Liver (tissue), 9 donors: ENCODE measurements around the gene AFM. TPM values are rescaled to one million over a fixed set of nuclear protein-coding genes. Genes with fewer than 3 reads are reported as not detected.

ENCODE experiments used
- DNase-seq: peaks from one replicate; pipeline ENCODE4 v3.0.0-alpha.2; 2017; ENCODE audit warnings: low spot score
- H3K27ac ChIP-seq, 2 donors: one replicate each; pipeline ENCODE4 v1.7.0; 2013; ENCODE audit warnings: inconsistent platforms in 2 of 2, low read length in 2 of 2, control low read depth in 1 of 2, low read depth in 1 of 2, mild to moderate bottlenecking in 1 of 2
- H3K27me3 ChIP-seq, 4 donors: one replicate each; pipeline versions ENCODE4 v1.6.1 to v1.7.0; 2013; ENCODE audit warnings: low read length in 3 of 4, inconsistent platforms in 1 of 4, mild to moderate bottlenecking in 1 of 4, moderate library complexity in 1 of 4; ENCODE audit not compliant: control insufficient read depth in 4 of 4, insufficient read depth in 4 of 4
- H3K36me3 ChIP-seq, 4 donors: one replicate each; pipeline versions ENCODE4 v1.6.1 to v1.7.0; 2013; ENCODE audit warnings: low read length in 3 of 4, mild to moderate bottlenecking in 3 of 4, low read depth in 1 of 4, moderate library complexity in 1 of 4; ENCODE audit not compliant: control insufficient read depth in 4 of 4, insufficient read depth in 3 of 4
- H3K4me1 ChIP-seq, 4 donors: one replicate each; pipeline versions ENCODE4 v1.6.1 to v1.7.0; 2013; ENCODE audit warnings: low read length in 3 of 4, mild to moderate bottlenecking in 3 of 4, moderate library complexity in 1 of 4; ENCODE audit not compliant: control insufficient read depth in 4 of 4, insufficient read depth in 4 of 4
- H3K4me3 ChIP-seq, 3 donors: one replicate each; pipeline versions ENCODE4 v1.6.1 to v1.7.0; 2013; ENCODE audit warnings: low read length in 3 of 3, control low read depth in 1 of 3, low read depth in 1 of 3, mild to moderate bottlenecking in 1 of 3
- H3K9ac ChIP-seq, 2 donors: one replicate each; pipeline ENCODE4 v1.7.0; 2013; ENCODE audit warnings: low read length in 2 of 2, mild to moderate bottlenecking in 2 of 2, moderate library complexity in 2 of 2, control low read depth in 1 of 2, low read depth in 1 of 2
- H3K9me3 ChIP-seq, 4 donors: one replicate each; pipeline versions ENCODE4 v1.6.1 to v1.7.0; 2013; ENCODE audit warnings: low read length in 3 of 4; ENCODE audit not compliant: control insufficient read depth in 4 of 4
- EGR1 ChIP-seq, 2 donors: IDR thresholded peaks; 2 replicates each; pipeline ENCODE4 v1.6.1; 2016 to 2018; ENCODE audit warnings: antibody characterized with exemption in 2 of 2, low read depth in 2 of 2
- FOXA2 ChIP-seq: IDR thresholded peaks from 2 replicates; pipeline ENCODE4 v1.6.1; 2016; ENCODE audit warnings: antibody characterized with exemption
- HNF4A ChIP-seq, 2 donors: conservative IDR thresholded peaks; 2 replicates each; pipeline ENCODE4 v1.6.1; 2016; ENCODE audit warnings: antibody characterized with exemption in 2 of 2, mild to moderate bottlenecking in 2 of 2
- HNF4G ChIP-seq: IDR thresholded peaks from 2 replicates; pipeline ENCODE4 v1.6.1; 2016; ENCODE audit warnings: antibody characterized with exemption
- JUND ChIP-seq, 2 donors: IDR thresholded peaks; 2 replicates each; pipeline ENCODE4 v1.6.1; 2016; ENCODE audit warnings: antibody characterized with exemption in 2 of 2
- RAD21 ChIP-seq, 2 donors: IDR thresholded peaks; 2 replicates each; pipeline ENCODE4 v1.6.1; 2016; ENCODE audit warnings: antibody characterized with exemption in 2 of 2, mild to moderate bottlenecking in 2 of 2
- SP1 ChIP-seq: IDR thresholded peaks from 2 replicates; pipeline ENCODE4 v1.6.1; 2018; ENCODE audit warnings: antibody characterized with exemption, mild to moderate bottlenecking
- TAF1 ChIP-seq: conservative IDR thresholded peaks from 2 replicates; pipeline ENCODE4 v1.6.1; 2016; ENCODE audit warnings: antibody characterized with exemption, mild to moderate bottlenecking
- YY1 ChIP-seq: IDR thresholded peaks from 2 replicates; pipeline ENCODE4 v1.6.1; 2016; ENCODE audit warnings: antibody characterized with exemption, mild to moderate bottlenecking
- WGBS: extraction: QIAGEN DNeasy Blood & Tissue Kit; methylation state at CpG from one replicate; pipeline ENCODE4 v1.1.7; 2013; 5-methylcytosine and 5-hydroxymethylcytosine counted together
- polyA plus RNA-seq, 2 donors: library from polyadenylated mRNA; stranded (reverse) in 1 of 2; unstranded in 1 of 2; fragments of 200-250 nt in 1 of 2; fragments of >200 nt in 1 of 2; fragmentation: Nextera tagmentation in 1 of 2; extraction: Ambion mirVana in 1 of 2; gene quantifications; one replicate each; pipeline versions ENCODE4 v1.2.1 to v1.2.3, GENCODE V29; 2013 to 2015
- total RNA-seq, 2 donors: library from RNA; depleted of rRNA; stranded (reverse); fragments of >200 nt; gene quantifications; one replicate each; pipeline ENCODE4 v1.2.3, GENCODE V29; 2014
- TF ChIP-seq, protein P1 (sequence below): IDR thresholded peaks from 2 replicates; pipeline ENCODE4 v1.6.1; 2016; ENCODE audit warnings: antibody characterized with exemption
- TF ChIP-seq, protein P2 (sequence below): IDR thresholded peaks from 2 replicates; pipeline ENCODE4 v1.6.1; 2016; ENCODE audit warnings: antibody characterized with exemption
- TF ChIP-seq, protein P3 (sequence below): IDR thresholded peaks from 2 replicates; pipeline ENCODE4 v1.6.1; 2016; ENCODE audit warnings: antibody characterized with exemption, mild to moderate bottlenecking
- donor health status: healthy.
- donor health status: healthy.
- donor health status: healthy.
- donor health status: healthy.
- donor health status: healthy.

AFM gene
- total and polyA plus RNA-seq, 4 donors: 40.1 to 274 (median 164) TPM

DNA sequence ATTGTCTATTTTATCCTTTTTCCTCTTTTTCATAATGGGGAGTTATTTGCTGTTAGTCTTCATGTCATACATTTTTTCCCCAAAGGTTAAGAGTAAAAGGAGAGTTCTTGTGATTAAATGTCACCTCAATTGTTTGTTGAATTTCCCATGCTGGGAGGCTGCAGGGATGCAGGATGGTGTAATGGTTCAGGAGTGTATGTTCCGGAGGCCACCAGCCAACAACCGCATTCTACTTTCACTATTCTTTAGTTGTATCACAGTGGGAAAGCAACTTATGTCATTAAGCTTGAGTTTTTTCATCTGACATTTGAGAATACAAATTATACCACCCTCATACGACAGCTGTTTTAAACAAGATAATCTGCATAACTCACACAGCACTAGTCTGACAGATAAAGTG lies 30.1 kb upstream of the AFM start:
- Histone ChIP-seq H3K4me3 (no peak overlapping the region), H3K36me3 (no peaks in the 10 kb centered on the region), H3K9ac (no peak overlapping the region), H3K9me3 (no peaks in the 10 kb centered on the region), H3K27ac (no peak overlapping the region), H3K4me1 (peaks cover 0 to 33% (median 11%) of the 10 kb centered on the region in 4 donors), H3K27me3 (no peaks in the 10 kb centered on the region)
- TF ChIP-seq RAD21 (IDR thresholded peaks at IDR 0.05): peak in 1 of 2 donors; percentile 26
- TF ChIP-seq TAF1: no peak
- TF ChIP-seq YY1: peak; percentile 28
- TF ChIP-seq HNF4A (conservative IDR thresholded peaks at IDR 0.05): peak in 1 of 2 donors; percentile 23
- TF ChIP-seq SP1: peak; percentile 31
- 55% methylated on average over 3 of the region's 3 CpGs for WGBS
- no peak for DNase-seq

DNA sequence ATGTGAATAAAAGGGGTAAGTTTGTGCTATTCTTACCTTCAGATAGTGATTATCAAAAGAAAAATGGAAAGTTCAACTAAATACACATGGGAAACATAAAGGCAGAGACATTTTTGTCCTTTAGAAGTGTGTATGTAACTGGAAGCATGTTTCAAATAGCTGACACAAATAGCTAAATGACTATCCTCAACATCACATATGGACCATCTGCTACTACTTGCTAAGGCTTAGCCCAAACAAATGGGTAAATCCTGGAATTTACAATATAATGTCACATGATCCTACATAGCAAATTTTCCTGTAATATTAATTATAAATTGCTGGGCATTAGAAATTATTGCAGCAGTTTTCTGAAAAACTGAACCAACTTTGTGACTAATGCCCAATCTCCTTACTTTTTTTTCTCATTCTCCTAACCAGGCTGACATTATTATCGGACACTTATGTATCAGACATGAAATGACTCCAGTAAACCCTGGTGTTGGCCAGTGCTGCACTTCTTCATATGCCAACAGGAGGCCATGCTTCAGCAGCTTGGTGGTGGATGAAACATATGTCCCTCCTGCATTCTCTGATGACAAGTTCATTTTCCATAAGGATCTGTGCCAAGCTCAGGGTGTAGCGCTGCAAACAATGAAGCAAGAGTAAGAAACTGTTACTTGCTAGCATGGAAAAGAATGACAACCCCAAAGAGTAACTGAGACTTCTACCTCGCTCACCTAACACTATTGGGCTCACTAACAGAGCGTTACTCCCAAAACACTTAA lies 29.4 kb upstream of the AFM start:
- Histone ChIP-seq H3K27me3 (no peaks in the 10 kb centered on the region), H3K9me3 (no peaks in the 10 kb centered on the region), H3K4me1 (peaks cover 0 to 28% (median 8%) of the 10 kb centered on the region in 4 donors), H3K4me3 (no peak overlapping the region), H3K9ac (no peak overlapping the region), H3K36me3 (no peaks in the 10 kb centered on the region), H3K27ac (no peak overlapping the region)
- WGBS: 93% methylated on average over 4 of the region's 4 CpGs
- DNase-seq: no peak
- TF ChIP-seq HNF4A (conservative IDR thresholded peaks at IDR 0.05) (no peak), JUND (IDR thresholded peaks at IDR 0.05) (no peak), RAD21 (IDR thresholded peaks at IDR 0.05) (no peak), EGR1 (IDR thresholded peaks at IDR 0.05; ENCODE audit: low read depth in 2 of 2) (no peak), FOXA2 (no peak)

DNA sequence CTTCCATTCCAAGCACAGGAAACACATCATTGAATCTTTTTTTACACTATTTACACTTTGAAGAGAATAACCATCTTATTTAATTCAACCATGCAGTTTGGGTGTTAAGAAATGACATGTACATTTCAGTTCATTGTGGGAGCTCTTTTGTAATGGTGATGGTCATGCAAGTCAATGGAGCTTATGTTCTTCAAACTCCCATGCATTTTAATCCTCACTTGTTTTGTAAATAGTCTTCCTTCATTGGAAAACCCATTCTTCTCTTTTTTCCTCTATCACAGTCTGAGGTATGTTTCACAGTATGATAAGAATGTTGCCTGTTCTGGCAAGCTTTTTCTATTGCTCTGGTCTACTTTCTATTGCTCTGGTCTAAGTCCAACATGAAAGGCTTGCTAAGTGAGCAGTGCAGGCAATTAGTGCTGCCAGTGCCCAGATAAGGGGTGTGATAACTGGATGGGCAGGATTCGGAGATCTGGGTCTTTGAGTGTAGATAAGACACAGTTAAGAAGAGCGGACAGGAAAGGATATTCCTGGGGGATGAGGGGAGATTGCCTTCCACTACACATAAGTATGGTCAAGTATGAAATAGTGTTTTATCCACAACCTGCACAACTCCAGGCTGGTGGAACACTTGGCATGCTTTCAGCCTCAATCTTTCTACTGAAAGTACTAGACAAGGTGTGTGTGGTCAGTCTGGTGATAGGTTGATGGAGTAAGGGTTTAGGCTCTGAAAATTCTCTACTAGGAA lies 28.4 kb upstream of the AFM start:
- H3K9me3 ChIP-seq: no peaks in the 10 kb centered on the region
- 32% methylated on average over 2 of the region's 2 CpGs for WGBS
- peak overlapping the region in 1 of 3 donors; percentile 40 for H3K4me3 ChIP-seq
- H3K36me3 ChIP-seq: no peaks in the 10 kb centered on the region
- no peak overlapping the region for H3K9ac ChIP-seq
- TF ChIP-seq HNF4A (conservative IDR thresholded peaks at IDR 0.05) (peak; percentile 55 to 66), TAF1 (no peak), HNF4G (peak; percentile 25), YY1 (peak; percentile 18), JUND (IDR thresholded peaks at IDR 0.05) (no peak)
- TF ChIP-seq, protein P1, sequence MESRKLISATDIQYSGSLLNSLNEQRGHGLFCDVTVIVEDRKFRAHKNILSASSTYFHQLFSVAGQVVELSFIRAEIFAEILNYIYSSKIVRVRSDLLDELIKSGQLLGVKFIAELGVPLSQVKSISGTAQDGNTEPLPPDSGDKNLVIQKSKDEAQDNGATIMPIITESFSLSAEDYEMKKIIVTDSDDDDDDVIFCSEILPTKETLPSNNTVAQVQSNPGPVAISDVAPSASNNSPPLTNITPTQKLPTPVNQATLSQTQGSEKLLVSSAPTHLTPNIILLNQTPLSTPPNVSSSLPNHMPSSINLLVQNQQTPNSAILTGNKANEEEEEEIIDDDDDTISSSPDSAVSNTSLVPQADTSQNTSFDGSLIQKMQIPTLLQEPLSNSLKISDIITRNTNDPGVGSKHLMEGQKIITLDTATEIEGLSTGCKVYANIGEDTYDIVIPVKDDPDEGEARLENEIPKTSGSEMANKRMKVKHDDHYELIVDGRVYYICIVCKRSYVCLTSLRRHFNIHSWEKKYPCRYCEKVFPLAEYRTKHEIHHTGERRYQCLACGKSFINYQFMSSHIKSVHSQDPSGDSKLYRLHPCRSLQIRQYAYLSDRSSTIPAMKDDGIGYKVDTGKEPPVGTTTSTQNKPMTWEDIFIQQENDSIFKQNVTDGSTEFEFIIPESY: peak; percentile 5
- TF ChIP-seq, protein P2, sequence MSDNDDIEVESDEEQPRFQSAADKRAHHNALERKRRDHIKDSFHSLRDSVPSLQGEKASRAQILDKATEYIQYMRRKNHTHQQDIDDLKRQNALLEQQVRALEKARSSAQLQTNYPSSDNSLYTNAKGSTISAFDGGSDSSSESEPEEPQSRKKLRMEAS: no peak
- TF ChIP-seq, protein P3, sequence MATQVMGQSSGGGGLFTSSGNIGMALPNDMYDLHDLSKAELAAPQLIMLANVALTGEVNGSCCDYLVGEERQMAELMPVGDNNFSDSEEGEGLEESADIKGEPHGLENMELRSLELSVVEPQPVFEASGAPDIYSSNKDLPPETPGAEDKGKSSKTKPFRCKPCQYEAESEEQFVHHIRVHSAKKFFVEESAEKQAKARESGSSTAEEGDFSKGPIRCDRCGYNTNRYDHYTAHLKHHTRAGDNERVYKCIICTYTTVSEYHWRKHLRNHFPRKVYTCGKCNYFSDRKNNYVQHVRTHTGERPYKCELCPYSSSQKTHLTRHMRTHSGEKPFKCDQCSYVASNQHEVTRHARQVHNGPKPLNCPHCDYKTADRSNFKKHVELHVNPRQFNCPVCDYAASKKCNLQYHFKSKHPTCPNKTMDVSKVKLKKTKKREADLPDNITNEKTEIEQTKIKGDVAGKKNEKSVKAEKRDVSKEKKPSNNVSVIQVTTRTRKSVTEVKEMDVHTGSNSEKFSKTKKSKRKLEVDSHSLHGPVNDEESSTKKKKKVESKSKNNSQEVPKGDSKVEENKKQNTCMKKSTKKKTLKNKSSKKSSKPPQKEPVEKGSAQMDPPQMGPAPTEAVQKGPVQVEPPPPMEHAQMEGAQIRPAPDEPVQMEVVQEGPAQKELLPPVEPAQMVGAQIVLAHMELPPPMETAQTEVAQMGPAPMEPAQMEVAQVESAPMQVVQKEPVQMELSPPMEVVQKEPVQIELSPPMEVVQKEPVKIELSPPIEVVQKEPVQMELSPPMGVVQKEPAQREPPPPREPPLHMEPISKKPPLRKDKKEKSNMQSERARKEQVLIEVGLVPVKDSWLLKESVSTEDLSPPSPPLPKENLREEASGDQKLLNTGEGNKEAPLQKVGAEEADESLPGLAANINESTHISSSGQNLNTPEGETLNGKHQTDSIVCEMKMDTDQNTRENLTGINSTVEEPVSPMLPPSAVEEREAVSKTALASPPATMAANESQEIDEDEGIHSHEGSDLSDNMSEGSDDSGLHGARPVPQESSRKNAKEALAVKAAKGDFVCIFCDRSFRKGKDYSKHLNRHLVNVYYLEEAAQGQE: peak; percentile 4
- H3K4me1 ChIP-seq: peaks cover 0 to 25% (median 8%) of the 10 kb centered on the region in 4 donors
- peak overlapping the region; percentile 48 to 64 for H3K27ac ChIP-seq
- no peak for DNase-seq
- no peaks in the 10 kb centered on the region for H3K27me3 ChIP-seq
